HL-60 (cell line): ENCODE data around the gene AOPEP.

Source experiments
- GABPA ChIP-seq: IDR thresholded peaks from 2 replicates; pipeline ENCODE4 v1.6.1; 2012; ENCODE audit warnings: low read depth
- POLR2AphosphoS5 ChIP-seq: IDR thresholded peaks from 2 replicates; pipeline ENCODE4 v1.6.1; 2012; ENCODE audit warnings: low read depth
- SPI1 ChIP-seq: IDR thresholded peaks from 2 replicates; pipeline ENCODE4 v1.6.1; 2012; ENCODE audit warnings: low read depth, mild to moderate bottlenecking, borderline replicate concordance
- TF ChIP-seq, protein P1 (sequence below): IDR thresholded peaks from 2 replicates; pipeline ENCODE4 v1.6.1; 2012; ENCODE audit warnings: low read depth; ENCODE audit not compliant: insufficient replicate concordance
- TF ChIP-seq, protein P2 (sequence below): IDR thresholded peaks from one replicate; pipeline ENCODE4 v1.5.1; 2011; ENCODE audit warnings: low read length, control low read depth, inconsistent platforms; ENCODE audit not compliant: insufficient read depth

DNA sequence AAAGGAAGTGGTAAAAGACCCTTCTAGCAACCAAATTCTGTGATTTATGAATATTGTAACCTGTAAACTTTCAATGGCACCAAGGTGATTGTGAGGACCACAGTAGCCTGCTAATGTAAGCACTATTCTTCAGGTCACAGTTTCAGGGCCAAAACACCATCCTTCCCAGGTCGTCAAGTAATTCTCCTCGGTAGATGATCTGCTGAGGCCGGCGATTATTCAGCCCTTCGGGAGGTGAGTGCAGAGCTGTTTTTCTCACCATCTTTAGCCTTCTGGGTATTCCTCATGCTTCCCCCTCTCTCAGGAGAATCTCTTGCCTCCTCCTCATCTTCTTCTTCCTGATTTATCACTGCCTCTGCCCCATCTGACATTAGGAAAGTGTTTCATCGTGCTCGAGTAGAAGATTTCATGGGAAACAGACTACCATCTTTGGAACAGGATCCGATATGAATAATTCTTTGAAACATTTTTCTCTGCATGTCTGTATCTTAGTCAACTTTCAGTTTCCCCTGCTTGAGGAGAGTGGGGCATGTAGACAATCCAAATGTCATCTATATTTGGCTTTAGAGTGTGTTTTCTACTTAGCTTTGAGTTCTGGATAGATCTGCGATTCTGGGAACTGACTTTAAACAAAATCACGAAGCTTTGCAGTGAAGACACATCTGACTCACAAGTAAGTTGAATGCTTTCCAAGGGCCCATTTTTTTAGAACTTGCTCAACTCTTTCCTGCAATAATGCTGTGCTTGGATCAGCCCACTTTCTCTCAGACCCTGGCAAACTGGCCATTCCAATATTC is 173.9 kb downstream of the AOPEP start:
- TF ChIP-seq, protein P1, sequence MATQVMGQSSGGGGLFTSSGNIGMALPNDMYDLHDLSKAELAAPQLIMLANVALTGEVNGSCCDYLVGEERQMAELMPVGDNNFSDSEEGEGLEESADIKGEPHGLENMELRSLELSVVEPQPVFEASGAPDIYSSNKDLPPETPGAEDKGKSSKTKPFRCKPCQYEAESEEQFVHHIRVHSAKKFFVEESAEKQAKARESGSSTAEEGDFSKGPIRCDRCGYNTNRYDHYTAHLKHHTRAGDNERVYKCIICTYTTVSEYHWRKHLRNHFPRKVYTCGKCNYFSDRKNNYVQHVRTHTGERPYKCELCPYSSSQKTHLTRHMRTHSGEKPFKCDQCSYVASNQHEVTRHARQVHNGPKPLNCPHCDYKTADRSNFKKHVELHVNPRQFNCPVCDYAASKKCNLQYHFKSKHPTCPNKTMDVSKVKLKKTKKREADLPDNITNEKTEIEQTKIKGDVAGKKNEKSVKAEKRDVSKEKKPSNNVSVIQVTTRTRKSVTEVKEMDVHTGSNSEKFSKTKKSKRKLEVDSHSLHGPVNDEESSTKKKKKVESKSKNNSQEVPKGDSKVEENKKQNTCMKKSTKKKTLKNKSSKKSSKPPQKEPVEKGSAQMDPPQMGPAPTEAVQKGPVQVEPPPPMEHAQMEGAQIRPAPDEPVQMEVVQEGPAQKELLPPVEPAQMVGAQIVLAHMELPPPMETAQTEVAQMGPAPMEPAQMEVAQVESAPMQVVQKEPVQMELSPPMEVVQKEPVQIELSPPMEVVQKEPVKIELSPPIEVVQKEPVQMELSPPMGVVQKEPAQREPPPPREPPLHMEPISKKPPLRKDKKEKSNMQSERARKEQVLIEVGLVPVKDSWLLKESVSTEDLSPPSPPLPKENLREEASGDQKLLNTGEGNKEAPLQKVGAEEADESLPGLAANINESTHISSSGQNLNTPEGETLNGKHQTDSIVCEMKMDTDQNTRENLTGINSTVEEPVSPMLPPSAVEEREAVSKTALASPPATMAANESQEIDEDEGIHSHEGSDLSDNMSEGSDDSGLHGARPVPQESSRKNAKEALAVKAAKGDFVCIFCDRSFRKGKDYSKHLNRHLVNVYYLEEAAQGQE = no peak
- TF ChIP-seq, protein P2, sequence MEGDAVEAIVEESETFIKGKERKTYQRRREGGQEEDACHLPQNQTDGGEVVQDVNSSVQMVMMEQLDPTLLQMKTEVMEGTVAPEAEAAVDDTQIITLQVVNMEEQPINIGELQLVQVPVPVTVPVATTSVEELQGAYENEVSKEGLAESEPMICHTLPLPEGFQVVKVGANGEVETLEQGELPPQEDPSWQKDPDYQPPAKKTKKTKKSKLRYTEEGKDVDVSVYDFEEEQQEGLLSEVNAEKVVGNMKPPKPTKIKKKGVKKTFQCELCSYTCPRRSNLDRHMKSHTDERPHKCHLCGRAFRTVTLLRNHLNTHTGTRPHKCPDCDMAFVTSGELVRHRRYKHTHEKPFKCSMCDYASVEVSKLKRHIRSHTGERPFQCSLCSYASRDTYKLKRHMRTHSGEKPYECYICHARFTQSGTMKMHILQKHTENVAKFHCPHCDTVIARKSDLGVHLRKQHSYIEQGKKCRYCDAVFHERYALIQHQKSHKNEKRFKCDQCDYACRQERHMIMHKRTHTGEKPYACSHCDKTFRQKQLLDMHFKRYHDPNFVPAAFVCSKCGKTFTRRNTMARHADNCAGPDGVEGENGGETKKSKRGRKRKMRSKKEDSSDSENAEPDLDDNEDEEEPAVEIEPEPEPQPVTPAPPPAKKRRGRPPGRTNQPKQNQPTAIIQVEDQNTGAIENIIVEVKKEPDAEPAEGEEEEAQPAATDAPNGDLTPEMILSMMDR = no peak
- TF ChIP-seq GABPA (no peak), POLR2AphosphoS5 (no peak), SPI1 (no peak)
